Measurements from ENCODE around the gene SLCO4A1. TPM values are rescaled to one million over a fixed set of nuclear protein-coding genes. Genes with fewer than 3 reads are reported as not detected.
"Not testable (repeated sequence)": the region's sequence is repeated elsewhere in the genome, so short reads cannot be mapped to it uniquely, and the experiment has no call there.

SLCO4A1 gene
- total RNA-seq, 1 experiment from 2014 or later: 55.7 TPM

DNA sequence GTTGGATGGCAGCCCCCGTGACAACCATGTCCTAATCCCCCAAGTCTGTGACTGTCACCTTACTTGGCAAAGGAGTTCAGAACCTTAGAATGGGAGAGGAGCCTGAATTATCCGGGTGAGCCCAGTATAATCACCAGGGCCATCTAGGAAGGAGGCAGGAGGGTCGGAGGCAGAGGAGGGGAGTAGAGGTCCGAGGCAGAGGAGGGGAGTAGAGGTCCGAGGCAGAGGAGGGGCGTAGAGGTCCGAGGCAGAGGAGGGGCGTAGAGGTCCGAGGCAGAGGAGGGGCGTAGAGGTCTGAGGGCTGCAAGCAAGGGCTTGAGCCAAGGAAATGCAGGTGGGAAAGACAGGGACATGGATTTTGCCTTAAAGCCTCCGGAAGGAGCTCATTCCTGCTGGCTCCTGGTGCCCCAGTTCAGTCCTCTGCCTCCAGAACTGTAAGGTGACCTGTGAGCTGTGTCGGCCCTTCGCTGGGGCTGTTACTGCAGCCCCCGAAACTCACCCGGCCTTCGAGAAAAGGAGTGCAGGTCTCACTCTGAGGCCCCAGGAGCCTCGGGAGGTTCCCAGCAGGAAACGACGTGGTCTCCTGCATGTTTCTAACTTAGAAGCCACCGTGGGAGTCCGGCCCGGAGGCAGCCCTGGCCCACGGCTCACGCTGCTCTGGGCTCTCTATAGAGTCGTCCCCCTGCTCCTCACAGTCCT is 20.0 kb upstream of the SLCO4A1 start:
- DNase-seq (ENCODE audit: low read depth): no peak

DNA sequence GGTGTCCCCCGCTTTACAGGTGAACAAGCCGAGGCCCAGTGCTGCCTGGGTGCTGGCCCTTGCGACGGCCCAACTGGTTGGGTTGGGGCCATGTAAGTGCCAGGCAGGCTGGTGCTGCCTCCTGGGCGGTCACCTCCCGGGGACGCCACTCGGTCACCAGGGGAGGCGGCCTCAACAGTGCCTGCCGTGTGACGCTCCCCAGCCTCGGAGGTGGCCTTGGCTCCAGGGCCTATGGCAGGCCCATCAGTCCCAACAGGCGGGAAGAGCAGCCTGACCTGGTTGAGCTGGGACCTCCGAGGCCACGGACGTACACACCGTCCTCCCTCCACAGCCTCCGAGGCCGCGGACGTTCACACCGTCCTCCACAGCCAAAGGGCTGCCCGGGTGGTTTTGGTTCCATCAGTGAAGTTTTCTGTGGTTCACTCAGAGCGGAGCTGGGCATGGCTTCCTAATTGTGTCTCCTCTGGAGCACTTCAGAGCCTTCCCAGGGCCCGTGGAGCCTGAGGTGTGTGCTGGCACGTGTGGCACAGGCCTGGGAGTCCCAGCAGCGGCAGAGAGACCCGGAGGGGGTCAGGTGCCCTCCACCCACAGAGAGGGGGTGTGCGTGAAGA is 19.3 kb upstream of the SLCO4A1 start:
- no peak for DNase-seq (ENCODE audit: low read depth)

DNA sequence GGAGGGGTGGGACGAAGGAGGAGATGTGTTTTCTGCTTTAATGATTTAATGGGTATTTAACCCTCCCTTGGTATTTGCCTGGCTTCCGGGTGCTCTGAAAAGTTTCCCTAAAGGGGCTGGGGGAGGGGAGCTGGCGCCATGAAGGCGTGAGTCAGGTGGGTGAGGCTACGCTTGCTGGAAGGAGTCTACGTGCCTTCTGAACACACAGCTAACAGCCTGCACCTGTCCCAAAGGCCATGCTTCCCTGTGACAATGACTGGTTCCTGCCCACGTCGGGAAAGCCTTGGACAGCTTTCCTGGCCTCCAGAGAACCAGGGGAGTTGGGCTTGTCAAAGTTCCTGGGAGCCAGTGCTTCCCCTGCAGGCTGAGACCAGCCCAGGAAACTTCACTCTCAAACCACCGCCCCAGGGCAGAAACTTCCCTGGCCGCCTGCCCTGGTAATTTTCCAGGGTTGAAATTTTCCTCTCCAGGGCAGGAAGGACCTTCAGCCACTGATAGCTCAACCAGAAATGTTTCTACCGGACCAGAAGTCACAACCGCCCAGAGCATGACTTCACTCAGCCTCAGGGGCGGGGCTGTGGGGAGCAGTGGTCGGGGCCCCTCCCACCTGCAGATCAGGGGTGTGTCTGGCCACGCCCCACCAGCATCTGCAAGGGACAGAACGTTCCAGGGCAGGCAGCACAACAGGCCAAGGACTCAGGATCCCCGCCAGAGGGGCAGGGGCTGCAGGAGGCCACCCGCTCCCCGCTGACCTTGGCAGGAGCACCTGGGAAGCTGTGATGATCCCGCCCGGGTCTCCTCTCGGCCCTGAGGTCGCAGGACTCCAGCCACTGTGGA is 18.6 kb upstream of the SLCO4A1 start:
- DNase-seq (ENCODE audit: low read depth): peak; percentile 96

DNA sequence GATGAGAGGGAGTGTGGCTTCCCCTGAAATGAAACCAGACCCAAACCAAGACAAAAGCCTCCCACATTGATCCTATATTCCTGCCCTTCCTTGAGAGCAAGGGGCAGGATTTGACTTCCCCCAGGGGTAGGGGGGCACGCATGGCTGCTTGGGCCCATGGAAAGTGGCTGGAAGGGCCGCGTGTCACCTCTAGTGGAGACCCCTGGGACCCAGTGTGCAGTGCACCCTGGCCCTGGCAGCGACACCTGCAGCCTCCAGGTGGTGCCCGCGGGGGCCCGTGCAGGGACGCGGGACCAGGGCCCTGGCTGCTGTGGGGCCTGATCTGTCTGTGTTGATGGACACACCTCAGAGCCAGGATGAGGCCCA is 18.0 kb upstream of the SLCO4A1 start:
- DNase-seq (ENCODE audit: low read depth): no peak

DNA sequence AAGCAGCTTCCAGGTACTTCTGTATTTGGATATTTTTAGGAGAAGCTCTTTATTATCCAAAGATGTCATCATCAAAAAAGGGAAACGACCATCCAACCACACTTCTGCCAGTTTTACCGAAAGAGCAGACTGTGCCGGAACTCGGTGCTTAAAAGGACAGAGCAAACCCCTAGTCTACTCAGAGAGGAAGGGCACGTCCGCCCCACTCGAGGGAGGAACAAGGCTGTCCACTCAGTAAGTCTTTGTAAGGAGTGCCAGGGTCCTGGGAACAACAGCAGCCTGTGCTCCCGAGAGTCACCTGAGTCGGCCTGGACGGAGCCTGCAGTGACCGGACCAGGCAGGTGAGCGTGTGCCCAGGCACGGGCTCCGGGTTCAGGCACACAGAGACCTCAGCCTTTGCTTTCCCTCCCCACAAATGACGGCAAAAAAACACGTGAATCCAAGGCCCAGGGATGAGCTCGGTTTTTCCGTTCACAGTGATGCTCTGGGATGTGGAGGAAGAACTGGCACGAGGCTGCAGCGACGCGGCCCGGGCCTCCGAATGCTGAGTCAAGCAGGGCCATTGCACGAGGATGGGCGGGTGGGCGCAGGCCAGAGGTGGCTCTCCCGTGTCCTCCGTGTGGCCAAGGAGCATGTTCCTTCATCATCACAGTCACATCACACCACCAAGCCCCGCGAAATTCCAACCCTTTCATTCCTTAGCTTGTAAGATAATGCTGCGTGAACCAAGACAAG is 17.4 kb upstream of the SLCO4A1 start:
- DNase-seq (ENCODE audit: low read depth): no peak

DNA sequence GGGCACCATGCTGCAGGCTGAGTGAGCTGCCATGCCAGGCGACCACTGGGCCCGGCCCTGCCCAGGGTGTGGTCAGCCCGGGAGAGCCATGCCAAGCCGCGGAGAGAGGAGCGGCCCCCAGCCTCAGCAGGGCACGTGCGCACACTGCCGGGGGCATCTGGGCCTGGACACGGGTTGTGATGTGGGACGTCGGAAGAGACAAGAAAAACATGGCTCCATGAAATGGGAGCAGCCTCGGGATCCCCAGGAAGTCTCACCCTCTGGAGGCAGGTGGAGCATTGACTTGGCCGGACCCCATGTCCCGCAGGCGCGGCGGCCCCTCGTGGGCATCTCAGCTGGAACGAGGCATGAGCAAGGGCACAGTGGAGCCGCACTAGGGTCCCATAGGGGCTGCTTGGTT is 16.8 kb upstream of the SLCO4A1 start:
- no peak for DNase-seq (ENCODE audit: low read depth)

DNA sequence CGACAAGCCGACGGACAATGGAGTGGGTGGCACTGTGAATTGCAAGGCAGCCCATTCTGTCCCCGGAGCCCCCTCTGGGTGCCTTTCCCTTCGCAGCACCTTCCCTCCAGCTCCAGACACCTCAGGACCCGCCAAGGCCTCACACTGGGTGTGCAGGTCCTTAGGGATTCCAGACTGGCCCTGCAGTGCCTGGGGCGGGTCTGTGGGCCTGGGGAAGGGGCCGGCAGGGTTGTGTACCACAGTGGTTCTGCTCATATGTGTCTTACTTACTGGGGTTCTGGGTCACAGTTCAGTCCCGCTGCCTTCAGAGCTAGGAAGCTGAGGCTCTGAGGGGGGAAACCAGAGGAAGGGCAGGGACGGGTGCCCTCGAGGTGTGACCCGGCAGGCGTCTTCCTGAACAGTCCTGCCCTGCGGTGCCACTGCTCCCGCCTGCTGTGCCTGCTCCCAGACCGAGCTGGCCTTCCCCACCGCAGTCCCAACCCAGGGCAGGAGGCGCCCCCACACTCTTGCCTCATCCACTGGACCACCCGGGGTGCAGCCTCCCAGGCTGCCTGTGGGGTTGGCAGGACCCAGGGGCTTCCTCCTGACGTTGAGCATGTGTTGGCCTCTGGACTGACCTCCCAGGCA is 16.3 kb upstream of the SLCO4A1 start:
- DNase-seq (ENCODE audit: low read depth): no peak

DNA sequence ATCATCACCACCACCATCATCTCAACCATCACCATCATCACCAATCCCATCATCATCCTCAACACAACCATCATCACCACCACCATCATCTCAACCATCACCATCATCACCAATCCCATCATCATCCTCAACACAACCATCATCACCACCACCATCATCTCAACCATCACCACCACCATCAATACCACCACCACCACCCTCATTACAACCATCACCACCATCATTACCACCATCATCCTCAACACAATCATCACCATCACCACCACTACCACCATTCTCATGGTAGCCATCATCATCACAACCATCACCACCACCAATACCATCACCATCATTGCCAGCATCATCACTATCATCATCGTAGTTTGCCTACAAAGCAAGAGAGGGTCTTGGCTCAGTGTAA is 14.9 kb upstream of the SLCO4A1 start:
- DNase-seq (ENCODE audit: low read depth): not testable (repeated sequence)

DNA sequence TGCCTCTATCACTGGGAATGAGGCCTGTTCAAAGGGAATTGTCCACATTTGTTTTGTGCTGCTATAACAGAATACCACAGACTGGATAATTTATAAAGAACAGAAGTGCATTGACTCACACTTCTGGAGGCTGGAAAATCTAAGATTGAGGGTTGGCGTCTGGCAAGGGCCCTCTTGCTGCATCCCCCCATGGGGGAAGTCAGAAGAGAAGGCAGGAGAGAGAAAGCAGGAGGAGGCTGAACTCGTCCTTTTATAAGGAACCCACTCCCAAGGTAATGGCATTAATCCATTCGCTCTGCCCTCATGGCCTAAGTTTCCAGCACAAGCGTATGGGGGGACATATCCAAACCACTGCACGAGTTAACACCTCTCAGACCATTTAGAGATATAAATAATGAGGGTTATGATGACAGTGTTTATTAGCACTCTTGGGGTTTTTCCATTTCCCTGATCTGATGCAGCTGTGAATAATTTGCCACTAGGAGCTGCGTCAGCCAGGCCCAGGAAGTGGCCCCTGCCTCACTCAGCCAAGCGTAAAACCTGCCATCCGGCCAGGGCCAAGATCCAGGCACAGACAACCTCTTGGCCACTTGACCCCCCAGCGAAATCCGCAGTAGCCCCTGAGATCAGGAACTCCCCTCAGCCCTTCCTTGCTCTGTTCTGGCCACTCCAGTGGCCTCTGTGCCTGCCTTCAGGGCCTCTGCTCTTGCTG is 14.2 kb upstream of the SLCO4A1 start:
- DNase-seq (ENCODE audit: low read depth): peak; percentile 47

DNA sequence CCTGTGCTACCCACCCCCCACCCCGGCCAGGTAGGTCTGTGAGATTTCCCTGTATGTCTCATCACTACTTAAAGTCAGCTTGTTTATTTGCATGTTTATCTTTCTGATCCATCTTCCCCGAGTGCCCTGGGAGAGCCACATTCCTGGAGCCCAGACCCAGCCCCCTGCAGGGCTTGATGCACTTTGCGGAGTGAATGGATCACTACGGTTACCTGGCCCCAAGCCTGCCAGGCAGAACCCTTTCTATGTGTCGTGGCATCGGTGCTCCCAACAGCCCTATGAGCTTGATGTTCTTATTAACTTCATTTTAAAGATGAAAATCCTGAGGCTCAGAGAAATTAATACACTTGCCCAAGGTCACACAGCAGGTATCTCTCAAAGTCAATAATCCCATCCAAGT is 13.6 kb upstream of the SLCO4A1 start:
- no peak for DNase-seq (ENCODE audit: low read depth)

DNA sequence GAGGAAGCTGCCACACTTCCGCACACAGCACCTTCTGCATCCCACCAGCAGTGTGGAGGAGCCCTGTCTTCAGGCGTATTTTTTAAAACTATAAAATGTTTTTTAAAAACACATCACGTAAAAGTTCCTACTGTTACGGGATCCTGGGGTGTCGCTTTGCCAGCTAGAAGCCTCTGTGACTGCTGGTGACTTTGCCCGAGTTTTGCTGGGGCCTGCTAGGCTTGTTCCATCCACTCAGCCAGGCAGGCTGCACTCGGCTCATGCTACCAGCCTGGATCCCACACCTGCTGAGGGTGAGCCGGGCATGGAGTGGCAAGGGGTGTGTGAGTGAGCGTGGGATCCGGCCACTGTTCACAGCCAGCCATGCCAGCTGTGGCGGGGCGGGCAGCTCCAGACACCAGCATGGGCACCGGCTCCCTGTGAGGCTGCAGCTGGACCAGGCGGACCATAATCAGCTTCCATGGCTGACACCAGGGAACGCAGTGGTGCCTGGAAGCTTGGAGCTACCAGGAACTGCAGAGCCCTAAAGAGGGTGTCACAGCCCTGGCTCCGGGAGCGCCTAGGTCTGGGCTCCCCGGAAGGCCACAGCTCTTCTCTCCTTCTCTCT is 12.3 kb upstream of the SLCO4A1 start:
- DNase-seq (ENCODE audit: low read depth): no peak

DNA sequence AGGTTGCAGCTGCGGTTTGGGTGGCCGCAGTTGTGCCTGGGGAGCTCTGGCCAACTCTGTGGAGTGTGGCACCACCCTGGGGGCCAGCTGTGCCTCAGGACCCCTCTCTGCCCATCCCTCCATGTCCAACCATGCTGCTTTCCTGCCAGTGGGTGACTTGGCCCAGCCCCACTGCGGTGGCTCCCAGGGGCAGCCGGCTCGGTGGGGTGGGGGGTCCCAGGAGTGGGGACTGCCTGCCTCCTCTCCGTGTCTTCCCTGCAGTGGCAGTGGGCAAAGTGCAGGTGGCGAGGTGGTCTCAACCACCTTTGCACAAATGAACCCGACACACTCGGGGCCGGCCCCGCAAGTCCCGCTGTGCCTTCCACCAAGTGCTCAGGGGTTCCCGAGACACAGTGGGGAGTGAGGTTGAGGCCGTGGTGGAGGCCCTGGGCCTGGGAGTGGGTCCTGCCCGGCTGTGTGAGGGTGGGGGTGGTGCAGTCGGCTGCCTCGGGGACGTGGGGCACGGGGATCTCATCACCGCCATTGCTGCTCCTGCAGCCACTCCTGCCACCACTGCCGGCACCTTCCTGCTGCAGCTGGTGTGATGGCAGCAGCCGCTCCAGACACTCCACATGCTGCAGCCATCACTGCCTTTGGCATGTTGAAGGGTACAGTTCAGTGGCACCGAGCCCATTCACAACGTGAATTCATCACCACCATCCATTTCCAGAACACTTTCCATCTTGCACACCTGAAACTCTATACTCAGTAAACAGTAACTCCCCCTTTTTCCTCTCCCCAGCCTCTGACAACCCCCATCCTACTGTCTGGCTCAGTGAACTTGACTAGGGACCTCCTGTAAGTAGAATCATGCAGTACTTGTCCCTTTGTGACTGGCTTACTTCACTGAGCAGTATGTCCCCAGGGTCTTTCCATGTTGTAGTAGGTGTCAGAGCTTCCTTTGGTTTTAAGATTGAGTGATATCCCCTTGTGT is 10.7 kb upstream of the SLCO4A1 start:
- DNase-seq (ENCODE audit: low read depth): no peak

DNA sequence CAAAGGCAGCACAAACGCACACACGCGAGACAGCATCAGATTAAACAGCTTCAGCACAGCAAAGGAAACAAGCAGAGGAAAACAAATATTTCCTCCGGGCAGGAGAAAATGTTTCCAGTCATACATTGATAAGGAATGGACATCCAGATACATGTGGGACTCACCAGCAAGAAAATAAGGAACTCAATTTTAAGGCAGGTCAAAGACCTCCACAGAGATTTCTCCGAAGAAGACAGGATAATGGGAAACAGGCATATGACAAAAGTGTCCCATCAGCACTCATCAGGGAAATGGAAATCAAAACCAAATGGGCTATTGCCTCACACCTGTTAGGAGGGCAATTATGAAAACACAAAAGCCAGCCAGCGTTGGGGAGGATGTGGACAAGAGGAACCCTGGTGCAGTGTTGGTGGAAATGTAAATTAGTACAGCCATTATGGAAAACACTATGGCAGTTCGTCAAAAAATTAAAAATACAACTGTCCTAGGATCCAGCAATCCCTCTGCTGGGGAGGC is 9.7 kb upstream of the SLCO4A1 start:
- DNase-seq (ENCODE audit: low read depth): no peak

DNA sequence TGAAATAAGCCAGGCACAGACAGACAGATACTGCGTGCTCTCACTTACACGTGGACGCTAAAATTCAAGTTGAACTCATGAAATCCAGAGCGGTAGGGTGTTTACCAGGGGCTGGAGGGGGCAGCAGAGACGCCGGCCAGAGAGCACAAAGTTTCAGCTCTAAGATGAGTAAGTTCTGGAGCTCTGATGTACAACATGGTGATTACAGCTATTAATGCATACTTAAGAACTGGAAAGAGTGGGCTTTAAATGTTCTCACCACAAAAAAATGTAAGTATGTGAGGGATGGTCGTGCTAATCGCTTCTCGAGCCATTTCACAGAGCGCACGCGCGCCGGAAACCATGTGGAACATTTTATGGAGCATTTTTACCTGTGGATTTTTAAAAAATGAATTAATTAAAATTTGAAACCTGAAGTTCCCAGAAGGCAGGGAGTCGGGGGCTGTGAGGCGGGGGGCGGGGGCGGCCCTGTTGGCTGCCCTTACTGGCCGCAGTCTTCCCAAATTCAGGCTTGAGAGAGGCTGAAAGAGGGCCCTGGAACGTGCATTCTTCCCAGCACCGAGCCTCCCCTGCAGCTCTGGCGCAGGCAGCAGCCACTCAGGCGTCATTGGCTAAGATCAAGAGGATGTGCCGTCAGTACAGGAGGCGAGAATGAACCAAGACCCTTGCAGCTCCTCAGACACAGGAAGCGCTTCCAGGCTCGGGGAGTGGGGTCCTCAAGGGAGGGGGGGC is 8.5 kb upstream of the SLCO4A1 start:
- DNase-seq (ENCODE audit: low read depth): no peak

DNA sequence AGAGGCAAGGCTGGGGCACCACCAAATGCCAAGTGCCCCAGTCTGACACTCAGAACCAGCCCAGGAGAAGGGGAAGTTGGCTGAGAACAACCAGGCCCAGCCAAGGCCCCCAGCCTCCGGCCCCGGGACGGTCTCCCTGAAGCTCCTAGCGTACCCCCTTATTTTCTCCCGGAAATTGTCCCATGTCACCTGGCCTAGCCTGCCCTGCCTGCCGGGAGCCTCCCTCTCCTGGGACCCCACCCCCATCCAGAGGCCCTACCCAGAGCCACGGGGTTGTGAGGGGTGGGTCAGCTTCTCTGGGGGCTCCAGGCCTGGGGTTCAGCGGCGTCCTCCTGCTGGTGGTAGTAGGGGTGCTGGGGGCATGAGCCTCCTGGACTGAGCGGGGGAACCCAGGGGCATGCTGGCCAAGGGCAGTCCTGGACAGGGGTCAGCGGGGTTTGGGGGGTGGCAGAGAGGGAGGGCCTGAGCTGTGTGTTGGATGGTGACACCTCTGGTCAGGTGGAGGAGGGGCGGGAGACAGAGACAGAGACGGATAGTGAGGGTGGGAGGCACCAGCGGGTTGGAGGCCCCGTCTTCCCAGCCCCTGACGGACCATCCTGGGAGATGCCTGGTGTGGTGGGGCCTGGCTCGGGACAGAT is 7.9 kb upstream of the SLCO4A1 start:
- no peak for DNase-seq (ENCODE audit: low read depth)

DNA sequence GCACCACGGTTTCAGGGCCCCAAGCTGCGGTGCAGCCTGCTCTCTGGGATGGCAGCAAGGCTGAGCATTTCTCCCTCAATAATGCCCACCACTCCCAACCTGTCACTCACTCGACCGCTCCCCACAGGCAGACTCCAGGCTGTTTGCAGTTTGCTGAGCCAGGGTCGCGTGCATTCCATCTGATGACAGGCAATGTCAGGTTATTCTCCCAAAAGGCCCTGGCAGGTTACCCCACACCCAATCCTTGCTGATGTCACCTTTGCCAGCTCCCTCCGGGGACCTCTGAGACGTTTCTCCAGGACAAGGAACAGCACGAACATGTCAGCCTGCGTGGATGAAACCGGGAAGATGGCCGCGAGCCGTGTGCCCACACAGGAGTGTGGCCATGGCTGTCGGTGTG is 7.1 kb upstream of the SLCO4A1 start:
- no peak for DNase-seq (ENCODE audit: low read depth)

DNA sequence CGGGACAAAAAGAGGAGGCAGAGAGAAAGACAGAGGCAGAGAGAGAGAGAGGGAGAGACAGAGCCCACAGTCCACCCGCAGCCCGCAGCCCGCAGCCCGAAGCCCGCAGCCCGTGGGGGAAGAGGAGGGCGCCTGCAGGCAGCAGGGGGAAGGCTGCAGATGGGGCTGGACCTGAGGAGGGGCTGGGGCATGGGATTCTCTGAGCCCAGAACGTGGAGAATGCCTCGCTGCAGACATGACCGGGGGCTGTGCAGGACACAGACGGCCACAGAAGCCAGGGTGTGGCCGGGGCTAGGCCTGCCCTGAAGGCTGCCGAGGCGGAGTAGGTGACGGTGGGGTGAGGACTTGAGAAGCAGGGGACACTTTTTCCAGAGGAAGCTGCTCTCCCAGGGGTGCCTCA is 6.5 kb upstream of the SLCO4A1 start:
- DNase-seq (ENCODE audit: low read depth): no peak

DNA sequence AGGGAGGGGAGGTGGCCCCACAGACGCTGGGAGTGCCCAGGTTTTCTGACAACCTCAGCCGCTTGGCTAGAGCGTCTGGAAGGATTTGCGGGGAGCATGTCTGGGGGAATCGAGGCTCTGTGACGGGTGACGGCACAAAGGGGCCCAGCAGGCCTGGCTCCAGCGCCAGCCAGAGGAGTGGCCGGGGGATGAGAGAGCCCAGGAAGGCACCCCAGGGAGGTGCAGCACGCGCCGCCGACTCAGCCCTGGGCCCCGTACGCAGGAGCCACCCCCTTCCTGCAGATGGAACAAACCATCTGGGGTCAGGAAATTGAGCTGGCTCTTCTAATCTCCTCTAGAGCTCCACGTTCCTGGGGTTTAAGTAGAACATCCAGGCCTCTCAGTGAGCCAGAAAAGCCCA is 5.9 kb upstream of the SLCO4A1 start:
- DNase-seq (ENCODE audit: low read depth): no peak
